Esophagus mucosa (tissue), 1 donor: ENCODE data around the gene OR4S1. TPM values are rescaled to one million over a fixed set of nuclear protein-coding genes. Genes with fewer than 3 reads are reported as not detected.
"Not testable (repeated sequence)": the region's sequence is repeated elsewhere in the genome, so short reads cannot be mapped to it uniquely, and the experiment has no call there.

Experiments
- ATAC-seq: fragments of 200-7000 bp; cut with Tn5 transposase; one replicate; pipeline ENCODE4 v1.9.1; 2020
- total RNA-seq: library from RNA; stranded (reverse); gene quantifications from one replicate; pipeline ENCODE4 v1.2.4, GENCODE V29; 2023
- donor health status: DM: yes; HTN: yes; CAD: no.

The OR4S1 gene
- not detected for total RNA-seq

GRCh38 chr11:48305923-48306322 lies at the start of gene OR4S1:
Gene OR4S1 (plus strand): TSS chr11:48306223. CDS start chr11:48306223, 0 bp downstream.
- no peak for ATAC-seq

- no peak for ATAC-seq
Observed at GRCh38 chr11:48261600-48261999, 44.4 kb upstream of the OR4S1 start.

- ATAC-seq: no peak
Observed at GRCh38 chr11:48263423-48263911, 42.6 kb upstream of the OR4S1 start, which contains the start of gene OR4X1. Gene OR4X1 (plus strand): TSS chr11:48263861. CDS start chr11:48263861, 0 bp downstream.

GRCh38 chr11:48270621-48271020 lies 35.4 kb upstream of the OR4S1 start:
- no peak for ATAC-seq

- ATAC-seq: no peak
Observed at GRCh38 chr11:48272606-48273005, 33.4 kb upstream of the OR4S1 start.

- ATAC-seq: peak; percentile 62
Observed at GRCh38 chr11:48307760-48308386, 1.9 kb downstream of the OR4S1 start.

GRCh38 chr11:48313590-48313989 lies 7.6 kb downstream of the OR4S1 start:
- not testable (repeated sequence) for ATAC-seq

GRCh38 chr11:48319813-48320212 lies 13.8 kb downstream of the OR4S1 start:
- not testable (repeated sequence) for ATAC-seq

- ATAC-seq: not testable (repeated sequence)
Observed at GRCh38 chr11:48324620-48325019, 18.6 kb downstream of the OR4S1 start, which contains the start of gene OR4C3. Gene OR4C3 (plus strand): TSS chr11:48324920. CDS start chr11:48325022, 102 bp downstream.

GRCh38 chr11:48341466-48341865 lies 35.4 kb downstream of the OR4S1 start:
- ATAC-seq: no peak

- not testable (repeated sequence) for ATAC-seq
Observed at GRCh38 chr11:48342505-48342904, 36.5 kb downstream of the OR4S1 start.

- ATAC-seq: not testable (repeated sequence)
Observed at GRCh38 chr11:48346286-48346685, 40.3 kb downstream of the OR4S1 start.

GRCh38 chr11:48354013-48354412 lies 48.0 kb downstream of the OR4S1 start:
- no peak for ATAC-seq

- ATAC-seq: no peak
Observed at GRCh38 chr11:48354677-48355076, 48.7 kb downstream of the OR4S1 start.

Other genes starting within 250 kb of the OR4S1 start
- gene OR4B1, start 89.4 kb upstream of the OR4S1 start, total RNA-seq: not detected
- not detected for gene OR4X2, start 61.1 kb upstream of the OR4S1 start, total RNA-seq
- gene OR4X1, start 42.4 kb upstream of the OR4S1 start, total RNA-seq: not detected
- gene OR4C3, start 18.7 kb downstream of the OR4S1 start, total RNA-seq: not detected
- not detected for gene OR4C5, start 60.2 kb downstream of the OR4S1 start, total RNA-seq
- not detected for gene OR4A47, start 182.6 kb downstream of the OR4S1 start, total RNA-seq